ENCODE measurements around the gene SHOX.

DNA sequence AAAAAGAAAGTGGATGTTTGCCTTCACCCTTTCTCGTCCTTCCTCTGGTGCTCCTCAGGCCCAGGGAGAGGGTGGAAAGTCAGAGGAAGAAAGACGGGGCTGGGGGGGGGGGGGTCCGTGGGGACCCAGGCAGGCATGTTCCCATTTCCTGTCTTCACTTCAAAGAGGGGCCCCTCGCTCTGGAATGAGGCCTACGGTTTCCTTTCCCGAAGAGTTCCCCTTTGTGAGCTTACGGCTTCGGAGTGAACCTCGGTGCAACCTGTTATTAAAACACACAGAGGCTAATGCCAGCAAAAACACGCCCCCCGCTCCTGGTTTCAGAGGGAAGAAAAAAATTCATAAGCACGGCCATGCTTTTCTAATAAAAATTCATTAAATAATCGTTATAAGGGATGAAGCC lies 40.1 kb downstream of the SHOX start:
- TF ChIP-seq, protein P1, sequence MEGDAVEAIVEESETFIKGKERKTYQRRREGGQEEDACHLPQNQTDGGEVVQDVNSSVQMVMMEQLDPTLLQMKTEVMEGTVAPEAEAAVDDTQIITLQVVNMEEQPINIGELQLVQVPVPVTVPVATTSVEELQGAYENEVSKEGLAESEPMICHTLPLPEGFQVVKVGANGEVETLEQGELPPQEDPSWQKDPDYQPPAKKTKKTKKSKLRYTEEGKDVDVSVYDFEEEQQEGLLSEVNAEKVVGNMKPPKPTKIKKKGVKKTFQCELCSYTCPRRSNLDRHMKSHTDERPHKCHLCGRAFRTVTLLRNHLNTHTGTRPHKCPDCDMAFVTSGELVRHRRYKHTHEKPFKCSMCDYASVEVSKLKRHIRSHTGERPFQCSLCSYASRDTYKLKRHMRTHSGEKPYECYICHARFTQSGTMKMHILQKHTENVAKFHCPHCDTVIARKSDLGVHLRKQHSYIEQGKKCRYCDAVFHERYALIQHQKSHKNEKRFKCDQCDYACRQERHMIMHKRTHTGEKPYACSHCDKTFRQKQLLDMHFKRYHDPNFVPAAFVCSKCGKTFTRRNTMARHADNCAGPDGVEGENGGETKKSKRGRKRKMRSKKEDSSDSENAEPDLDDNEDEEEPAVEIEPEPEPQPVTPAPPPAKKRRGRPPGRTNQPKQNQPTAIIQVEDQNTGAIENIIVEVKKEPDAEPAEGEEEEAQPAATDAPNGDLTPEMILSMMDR (IDR thresholded peaks at IDR 0.05; ENCODE audit: low read depth, low read length, poor library complexity, severe bottlenecking) = no peak
- no peak for TF ChIP-seq EZH2phosphoT487 (IDR thresholded peaks at IDR 0.05; ENCODE audit: borderline replicate concordance, low read length)

Data from DOHH2 (cell line).